Measurements from ENCODE around the gene ITPKA.
"Not testable (repeated sequence)": the region's sequence is repeated elsewhere in the genome, so short reads cannot be mapped to it uniquely, and the experiment has no call there.

Gene ITPKA
- 0.04 to 0.18 reads per million in 2 experiments for total RNA-seq

- peak; percentile 59 for DNase-seq (ENCODE audit: low read depth)
These were observed at the start of gene ITPKA for GRCh38 chr15:41493205-41493901. ITPKA (plus strand) TSS chr15:41493874; CDS start chr15:41493928, 54 bp downstream.

GRCh38 chr15:41445399-41445798, 48.3 kb upstream of the ITPKA start:
- no peak for DNase-seq (ENCODE audit: low read depth)

DNA sequence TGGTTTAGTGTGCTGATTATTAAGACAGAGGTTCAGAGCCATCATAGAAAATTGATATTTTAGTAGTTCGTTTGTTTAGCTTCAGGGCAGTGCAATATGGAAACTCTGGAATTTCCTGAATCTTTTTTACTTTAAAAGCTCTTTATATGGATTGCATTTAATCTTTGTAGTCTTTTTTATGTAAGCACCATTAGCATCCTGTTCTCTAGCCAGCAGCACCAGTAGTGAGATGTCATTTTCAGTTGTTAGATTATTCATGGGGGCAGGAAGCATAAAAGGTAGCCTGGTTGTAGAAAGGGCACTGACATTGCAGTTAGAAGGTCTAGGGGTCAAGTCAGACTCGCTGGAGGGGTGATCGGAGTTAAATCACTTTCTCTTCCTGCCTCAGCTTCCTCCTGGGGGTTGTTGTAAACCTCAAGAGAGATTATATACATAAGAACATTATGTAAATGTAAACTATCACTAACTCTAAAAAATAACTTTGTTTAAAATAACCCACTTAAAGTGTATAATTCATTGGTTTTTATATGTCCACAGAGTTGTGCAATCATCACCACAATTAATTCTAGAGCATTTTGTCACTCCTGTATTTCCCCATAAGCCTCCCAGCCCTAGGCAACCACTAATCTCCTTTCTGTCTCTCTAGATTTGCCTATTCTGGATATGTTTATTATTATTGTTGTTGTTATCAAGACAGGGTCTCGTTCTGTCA, 31.4 kb upstream of the ITPKA start:
- DNase-seq (ENCODE audit: low read depth): no peak

GRCh38 chr15:41464889-41465580, 28.6 kb upstream of the ITPKA start:
- no peak for DNase-seq (ENCODE audit: low read depth)

- DNase-seq (ENCODE audit: low read depth): no peak
These were observed 27.8 kb upstream of the ITPKA start for GRCh38 chr15:41465822-41466421.

DNA sequence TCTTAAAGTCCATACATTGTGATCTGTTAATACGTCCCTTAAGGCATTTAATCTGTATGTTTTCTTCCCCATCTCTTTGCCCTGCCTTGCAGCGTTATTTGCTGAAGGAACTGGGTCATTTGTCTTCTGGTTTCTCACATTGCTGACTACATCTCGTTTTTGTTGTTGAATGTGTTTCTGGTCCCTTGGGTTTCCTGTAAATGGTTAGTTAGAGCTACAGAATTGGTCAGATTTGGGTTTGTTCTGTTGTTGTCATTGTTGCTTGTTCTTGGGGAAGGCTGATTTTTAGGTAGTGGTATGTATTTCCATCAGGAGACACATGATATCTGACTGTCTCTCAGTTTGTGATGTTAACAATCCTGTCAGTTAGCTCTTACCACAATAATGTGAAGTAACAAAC, 27.0 kb upstream of the ITPKA start:
- no peak for DNase-seq (ENCODE audit: low read depth)

GRCh38 chr15:41469644-41470043, 24.0 kb upstream of the ITPKA start:
- DNase-seq (ENCODE audit: low read depth): not testable (repeated sequence)

GRCh38 chr15:41473418-41473817, 20.3 kb upstream of the ITPKA start:
- no peak for DNase-seq (ENCODE audit: low read depth)

GRCh38 chr15:41474436-41474835, 19.2 kb upstream of the ITPKA start:
- no peak for DNase-seq (ENCODE audit: low read depth)

- DNase-seq (ENCODE audit: low read depth): no peak
These were observed 18.7 kb upstream of the ITPKA start for GRCh38 chr15:41474941-41475340.

DNA sequence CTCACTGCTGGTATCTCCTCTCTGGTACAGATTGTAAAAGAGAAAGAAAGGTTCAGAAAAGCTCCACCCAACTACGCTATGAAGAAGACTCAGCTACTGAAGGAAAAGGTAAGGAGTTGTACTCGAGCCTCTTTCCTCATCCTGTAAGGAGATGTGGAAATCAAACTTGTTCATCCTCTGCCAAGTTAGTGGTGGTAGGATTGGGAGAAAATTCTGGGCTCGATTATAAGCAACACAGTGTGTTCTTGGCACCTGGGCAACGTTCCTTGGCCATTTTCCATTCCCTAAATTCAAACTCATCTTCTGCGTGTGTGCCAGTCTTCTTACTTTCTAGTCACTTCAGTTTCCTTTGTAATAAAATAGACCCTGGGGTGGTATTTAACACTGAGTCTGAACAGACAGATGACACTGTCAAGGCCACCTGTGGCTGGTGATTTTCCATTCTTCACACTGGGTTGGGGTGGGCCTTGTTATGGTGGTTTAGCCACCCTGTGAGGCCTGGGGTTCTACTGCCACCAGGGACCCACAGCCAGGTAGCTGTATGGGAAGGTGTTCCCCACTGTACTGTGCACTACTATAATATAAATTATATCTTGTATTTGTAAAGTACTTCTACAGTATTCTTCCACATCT, 17.1 kb upstream of the ITPKA start:
- DNase-seq (ENCODE audit: low read depth): no peak

DNA sequence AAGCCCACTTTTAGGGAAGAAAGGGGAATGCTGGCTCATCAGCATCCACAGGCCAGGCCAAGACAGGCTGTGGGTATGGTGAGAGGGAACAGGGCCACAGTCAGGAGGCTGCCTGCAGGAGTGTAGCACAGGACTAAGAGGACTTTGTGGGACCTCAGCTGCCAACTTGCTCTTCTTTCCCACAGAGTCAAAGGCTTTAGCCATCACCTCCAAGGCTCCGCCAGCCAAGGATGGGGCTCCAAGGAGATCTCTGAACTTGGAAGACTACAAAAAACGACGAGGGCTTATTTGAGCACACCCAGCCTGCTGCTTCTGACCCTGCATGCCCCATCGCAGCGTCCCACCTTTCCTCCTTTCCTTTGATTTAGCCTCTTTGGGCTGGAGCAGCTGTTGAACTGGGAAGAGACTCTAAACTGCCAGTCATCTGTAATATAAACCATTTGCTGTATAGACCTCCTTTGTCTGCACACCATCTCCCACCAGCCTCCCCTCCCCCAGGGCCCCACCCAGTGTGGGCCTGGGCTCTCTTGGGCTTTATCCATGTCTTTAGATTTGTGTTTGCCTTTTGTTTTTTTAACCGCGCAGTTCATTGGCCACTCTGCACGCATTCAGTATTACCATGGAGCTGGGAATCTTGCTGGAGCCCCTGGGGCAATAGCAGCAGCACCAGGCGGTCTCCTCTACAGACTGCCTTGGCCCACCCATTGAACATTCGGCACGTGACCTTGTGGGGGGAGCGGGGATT, 13.1 kb upstream of the ITPKA start:
- no peak for DNase-seq (ENCODE audit: low read depth)

- no peak for DNase-seq (ENCODE audit: low read depth)
These were observed 11.4 kb upstream of the ITPKA start for GRCh38 chr15:41482110-41482877.

- DNase-seq (ENCODE audit: low read depth): no peak
These were observed 10.6 kb upstream of the ITPKA start for GRCh38 chr15:41483115-41483514.

- no peak for DNase-seq (ENCODE audit: low read depth)
These were observed 10.2 kb upstream of the ITPKA start for GRCh38 chr15:41483519-41483918.

GRCh38 chr15:41484937-41485625, 8.6 kb upstream of the ITPKA start:
- no peak for DNase-seq (ENCODE audit: low read depth)

GRCh38 chr15:41486286-41486685, 7.4 kb upstream of the ITPKA start:
- DNase-seq (ENCODE audit: low read depth): no peak

- no peak for DNase-seq (ENCODE audit: low read depth)
These were observed 6.3 kb upstream of the ITPKA start for GRCh38 chr15:41487381-41487780.

- no peak for DNase-seq (ENCODE audit: low read depth)
These were observed 5.9 kb upstream of the ITPKA start for GRCh38 chr15:41487802-41488201.

DNA sequence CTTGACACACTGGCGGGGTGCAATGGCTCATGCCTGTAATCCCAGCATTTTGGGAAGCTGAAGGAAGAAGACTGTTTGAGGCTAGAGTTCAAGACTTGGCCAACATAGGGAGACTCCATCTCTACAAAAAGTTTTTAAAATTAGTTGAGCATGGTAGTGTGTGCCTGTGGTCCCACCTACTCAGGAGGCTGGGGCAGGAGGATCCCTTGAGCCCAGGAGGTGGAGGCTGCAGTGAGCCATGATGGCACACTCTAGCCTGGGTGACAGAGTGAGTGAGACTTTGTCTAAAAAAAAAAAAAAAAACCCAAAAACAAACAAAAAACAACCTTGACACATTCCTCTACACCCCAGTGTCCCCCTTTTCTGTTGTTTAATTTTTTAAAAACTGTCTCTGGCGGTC, 4.0 kb upstream of the ITPKA start:
- DNase-seq (ENCODE audit: low read depth): no peak
